ENCODE measurements around the gene FKBP1A. TPM values are rescaled to one million over a fixed set of nuclear protein-coding genes. Genes with fewer than 3 reads are reported as not detected.
"Not testable (repeated sequence)": the region's sequence is repeated elsewhere in the genome, so short reads cannot be mapped to it uniquely, and the experiment has no call there.

FKBP1A gene
- total RNA-seq, 2 experiments from 2014 or later = 247 to 273 TPM

DNA sequence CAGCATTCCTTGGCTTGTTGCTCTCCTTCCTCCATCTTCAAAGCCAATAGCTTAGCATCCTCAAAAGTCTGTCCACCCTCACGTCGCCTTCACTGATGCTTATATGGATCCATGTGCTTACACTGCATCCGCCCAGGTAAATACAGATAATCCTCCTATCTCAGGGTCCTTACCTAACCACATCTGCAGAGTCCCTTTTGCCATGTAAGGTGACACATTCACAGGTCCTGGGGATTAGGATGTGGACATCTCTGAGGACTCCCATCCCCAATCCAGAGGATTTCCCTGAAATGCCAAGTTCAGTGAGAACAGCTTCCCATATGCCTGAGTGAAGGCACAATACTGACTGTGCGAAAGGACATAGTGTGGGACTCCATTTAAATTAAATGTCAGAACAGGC is 25.4 kb downstream of the FKBP1A start:
- DNase-seq (no peak), ATAC-seq (no peak)
- Mint-ChIP-seq H3K4me3 (no peak overlapping the region), H3K4me1 (peaks cover 58% of the 10 kb centered on the region), H3K9me3 (ENCODE audit: low read depth) (no peaks in the 10 kb centered on the region), H3K27me3 (no peaks in the 10 kb centered on the region), H3K36me3 (peaks cover 66% of the 10 kb centered on the region), H3K27ac (no peak overlapping the region)
- CTCF ChIA-PET = no interaction called here

DNA sequence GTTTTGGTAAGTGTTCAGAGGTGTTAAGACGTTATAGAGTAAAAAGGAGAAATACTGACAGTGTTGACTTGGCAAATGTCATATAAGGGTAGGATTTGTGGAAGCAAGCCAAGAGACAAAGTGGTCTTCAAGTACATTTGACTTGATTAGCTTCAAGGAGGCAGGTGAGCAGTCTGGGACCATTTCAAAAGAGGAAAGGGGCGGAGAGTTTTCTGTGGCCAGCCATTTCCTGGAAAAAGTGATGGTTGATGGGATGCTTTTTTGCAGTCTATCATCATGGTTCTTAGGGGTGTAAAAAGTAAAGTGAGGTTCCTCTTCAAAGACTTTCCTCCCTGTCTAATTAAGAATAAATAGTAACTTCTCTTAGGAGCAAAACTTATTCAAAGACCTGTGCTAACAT is 28.7 kb downstream of the FKBP1A start:
- Mint-ChIP-seq H3K36me3 (peaks cover 73% of the 10 kb centered on the region), H3K27me3 (no peaks in the 10 kb centered on the region), H3K27ac (peak overlapping the region; percentile 86), H3K9me3 (ENCODE audit: low read depth) (no peaks in the 10 kb centered on the region), H3K4me3 (peak overlapping the region; percentile 29), H3K4me1 (peaks cover 62% of the 10 kb centered on the region)
- CTCF ChIA-PET = interaction anchor here (1.8 kb wide), 1 partner anchor 27 kb away, joined by 6 read pairs; no protein-coding TSS in a partner anchor
- DNase-seq = peak; percentile 77
- ATAC-seq = peak; percentile 76

GRCh38 chr20:1363522-1363921 is 29.3 kb downstream of the FKBP1A start:
- Mint-ChIP-seq H3K36me3 (peaks cover 71% of the 10 kb centered on the region), H3K4me1 (peaks cover 67% of the 10 kb centered on the region), H3K27me3 (no peaks in the 10 kb centered on the region), H3K9me3 (ENCODE audit: low read depth) (no peaks in the 10 kb centered on the region), H3K4me3 (peak overlapping the region; percentile 29), H3K27ac (peak overlapping the region; percentile 86)
- DNase-seq (no peak), ATAC-seq (peak; percentile 16)
- CTCF ChIA-PET = interaction anchor here (1.8 kb wide), 1 partner anchor 28 kb away, joined by 6 read pairs; no protein-coding TSS in a partner anchor

- H3K4me3 Mint-ChIP-seq = no peak overlapping the region
- DNase-seq (no peak), ATAC-seq (no peak)
- peaks cover 78% of the 10 kb centered on the region for H3K4me1 Mint-ChIP-seq
- CTCF ChIA-PET = interaction anchor here (1.0 to 2.0 kb wide), 6 partner anchors 15 to 106 kb away, joined by 3 to 6 read pairs (median 3); no protein-coding TSS in a partner anchor
- H3K9me3 Mint-ChIP-seq (ENCODE audit: low read depth) = no peaks in the 10 kb centered on the region
- no peaks in the 10 kb centered on the region for H3K27me3 Mint-ChIP-seq
- peaks cover 68% of the 10 kb centered on the region for H3K36me3 Mint-ChIP-seq
- H3K27ac Mint-ChIP-seq = peak overlapping the region; percentile 86
Observed at GRCh38 chr20:1362484-1362883, 30.4 kb downstream of the FKBP1A start.

- Mint-ChIP-seq H3K36me3 (peaks cover 68% of the 10 kb centered on the region), H3K27me3 (no peaks in the 10 kb centered on the region), H3K4me3 (no peak overlapping the region), H3K27ac (peak overlapping the region; percentile 60), H3K9me3 (ENCODE audit: low read depth) (no peaks in the 10 kb centered on the region), H3K4me1 (peaks cover 81% of the 10 kb centered on the region)
- DNase-seq (no peak), ATAC-seq (no peak)
- CTCF ChIA-PET = interaction anchor here (0.8 kb wide), 1 partner anchor 32 kb away, joined by 4 read pairs; no protein-coding TSS in a partner anchor
Observed at GRCh38 chr20:1360094-1360846, 32.6 kb downstream of the FKBP1A start.

DNA sequence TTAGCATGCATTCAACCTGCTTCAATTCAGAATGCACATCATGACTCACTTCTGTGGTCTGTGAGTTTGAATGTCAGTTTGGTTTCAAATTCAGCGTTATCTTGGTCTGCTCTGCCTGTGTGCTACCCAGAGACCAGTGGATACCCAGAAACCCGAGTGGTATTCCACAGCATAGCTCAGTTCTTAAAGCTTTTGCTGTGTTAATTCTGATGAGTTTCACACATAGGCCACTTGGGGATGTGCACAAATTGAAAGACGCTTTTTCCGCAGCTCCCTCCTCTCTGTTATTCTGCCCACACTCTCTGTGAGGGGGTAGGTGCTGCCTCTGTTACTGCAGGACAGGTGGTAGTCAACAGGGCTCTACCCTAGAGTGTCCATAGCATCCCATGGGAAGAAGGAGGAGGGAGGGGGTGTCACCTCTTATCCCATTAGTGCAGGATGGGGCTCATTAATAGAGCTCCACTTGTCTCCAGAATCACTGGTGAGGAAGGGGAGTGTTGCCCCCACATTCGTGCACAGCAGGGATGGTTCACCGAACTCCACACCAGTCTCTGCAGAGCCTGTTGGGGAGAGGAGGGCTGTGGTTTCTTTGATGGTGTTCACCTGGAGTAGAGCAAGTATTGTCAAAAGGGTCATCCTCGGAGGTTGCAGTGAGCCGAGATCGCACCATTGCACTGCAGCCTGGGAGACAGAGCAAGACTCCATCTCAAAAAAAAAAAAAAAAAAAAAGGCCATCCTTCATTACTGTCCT is 34.8 kb downstream of the FKBP1A start:
- peaks cover 8% of the 10 kb centered on the region for H3K9me3 Mint-ChIP-seq (ENCODE audit: low read depth)

DNA sequence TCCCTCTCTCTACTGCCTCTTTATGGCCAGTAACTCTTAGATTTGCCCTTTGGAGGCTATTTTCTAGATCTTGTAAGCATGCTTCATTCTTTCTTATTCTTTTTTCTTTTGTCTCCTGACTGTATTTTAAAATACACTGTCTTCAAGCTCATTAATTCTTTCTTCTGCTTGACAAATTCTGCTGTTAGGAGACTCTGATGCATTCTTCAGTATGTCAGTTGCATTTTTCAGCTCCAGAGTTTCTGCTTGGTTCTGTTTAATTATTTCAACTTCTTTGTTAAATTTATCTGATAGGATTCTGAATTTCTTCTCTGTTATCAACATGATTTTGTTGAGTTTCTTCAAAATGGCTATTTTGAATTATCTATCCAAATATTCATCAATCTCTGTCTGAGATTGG is 38.9 kb downstream of the FKBP1A start:
- Mint-ChIP-seq H3K4me3 (no peak overlapping the region), H3K36me3 (peaks cover 74% of the 10 kb centered on the region), H3K4me1 (peaks cover 28% of the 10 kb centered on the region), H3K9me3 (ENCODE audit: low read depth) (peaks cover 15% of the 10 kb centered on the region), H3K27ac (no peak overlapping the region), H3K27me3 (no peaks in the 10 kb centered on the region)
- ATAC-seq (no peak), DNase-seq (no peak)
- CTCF ChIA-PET = no interaction called here

More for the DNA sequence above, 34.8 kb downstream of the FKBP1A start:
- no peaks in the 10 kb centered on the region for H3K27me3 Mint-ChIP-seq
- peak; percentile 96 for ATAC-seq
- H3K4me3 Mint-ChIP-seq = peak overlapping the region; percentile 61
- H3K27ac Mint-ChIP-seq = peak overlapping the region; percentile 96
- peaks cover 63% of the 10 kb centered on the region for H3K4me1 Mint-ChIP-seq
- CTCF ChIA-PET = interaction anchor here (0.6 to 1.5 kb wide), 17 partner anchors 9 to 145 kb away, joined by 3 to 9 read pairs (median 4); partner anchors contain the start of gene SDCBP2
- H3K36me3 Mint-ChIP-seq = peaks cover 73% of the 10 kb centered on the region
- DNase-seq = peak; percentile 85

- CTCF ChIA-PET = interaction anchor here (0.9 to 1.3 kb wide), 3 partner anchors 10 to 20 kb away, joined by 3 to 4 read pairs (median 3); no protein-coding TSS in a partner anchor
- Mint-ChIP-seq H3K27ac (peak overlapping the region; percentile 62), H3K27me3 (no peaks in the 10 kb centered on the region), H3K4me1 (peaks cover 33% of the 10 kb centered on the region), H3K9me3 (ENCODE audit: low read depth) (peaks cover 10% of the 10 kb centered on the region), H3K4me3 (peak overlapping the region; percentile 29), H3K36me3 (peaks cover 41% of the 10 kb centered on the region)
- no peak for DNase-seq
- peak; percentile 36 for ATAC-seq
Observed at GRCh38 chr20:1346315-1346969, 46.4 kb downstream of the FKBP1A start.

DNA sequence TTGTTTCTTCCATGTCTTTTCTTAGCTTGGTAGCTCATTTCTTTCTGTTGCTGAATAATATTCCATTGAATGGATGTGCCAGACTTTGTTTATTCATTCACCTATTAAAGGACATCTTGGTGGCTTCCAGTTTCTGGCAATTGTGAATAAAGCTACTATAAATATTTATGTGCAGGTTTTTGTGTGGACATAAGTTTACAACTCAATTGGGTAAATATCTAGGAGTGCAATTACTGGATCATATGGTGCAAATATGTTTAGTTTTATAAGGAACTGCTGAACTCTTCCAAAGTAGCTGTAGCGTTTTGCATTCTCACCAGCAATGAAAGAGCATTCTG is 47.1 kb downstream of the FKBP1A start:
- CTCF ChIA-PET = interaction anchor here (0.9 to 3.0 kb wide), 4 partner anchors 9 to 20 kb away, joined by 3 to 9 read pairs (median 4); no protein-coding TSS in a partner anchor
- Mint-ChIP-seq H3K4me3 (no peak overlapping the region), H3K27me3 (no peaks in the 10 kb centered on the region), H3K27ac (peak overlapping the region; percentile 37), H3K4me1 (peaks cover 33% of the 10 kb centered on the region), H3K36me3 (peaks cover 35% of the 10 kb centered on the region), H3K9me3 (ENCODE audit: low read depth) (peaks cover 10% of the 10 kb centered on the region)
- no peak for ATAC-seq
- DNase-seq = no peak

- Mint-ChIP-seq H3K27ac (peak overlapping the region; percentile 50), H3K4me1 (peaks cover 33% of the 10 kb centered on the region), H3K4me3 (no peak overlapping the region), H3K9me3 (ENCODE audit: low read depth) (peaks cover 6% of the 10 kb centered on the region), H3K27me3 (no peaks in the 10 kb centered on the region), H3K36me3 (peaks cover 31% of the 10 kb centered on the region)
- ATAC-seq = peak; percentile 49
- DNase-seq = peak; percentile 41
- CTCF ChIA-PET = interaction anchor here (0.9 to 3.0 kb wide), 4 partner anchors 9 to 19 kb away, joined by 3 to 9 read pairs (median 4); no protein-coding TSS in a partner anchor
Observed at GRCh38 chr20:1345030-1345755, 47.7 kb downstream of the FKBP1A start.

DNA sequence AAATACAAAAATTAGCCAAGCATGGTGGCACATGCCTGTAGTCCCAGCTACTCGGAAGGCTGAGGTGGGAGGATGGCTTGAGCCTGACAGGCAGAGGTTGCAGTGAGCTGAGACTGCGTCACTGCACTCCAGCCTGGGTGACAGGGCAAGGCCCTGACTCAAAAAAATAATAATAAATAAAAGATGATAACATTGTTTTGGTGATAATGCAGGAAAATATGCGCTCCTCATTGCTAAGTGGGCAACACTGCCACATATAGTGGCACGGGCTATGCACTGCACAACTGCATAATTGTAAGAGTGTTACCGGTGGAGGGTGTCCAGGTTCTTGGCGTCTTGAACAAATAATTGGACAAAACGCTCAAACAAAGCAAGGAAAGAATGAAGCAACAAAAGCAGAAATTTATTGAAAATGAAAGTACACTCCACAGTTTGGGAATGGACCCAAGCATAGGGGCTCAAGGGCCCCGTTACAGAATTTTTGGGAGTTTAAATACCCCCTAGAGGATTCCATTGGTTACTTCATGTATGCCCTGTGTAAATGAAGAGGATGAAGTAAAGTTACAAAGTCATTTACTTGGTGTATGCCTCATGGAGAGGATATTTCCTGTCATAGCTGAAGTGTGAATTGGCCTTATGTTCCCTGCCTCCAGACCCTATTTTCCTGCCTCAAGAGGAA is 49.3 kb downstream of the FKBP1A start:
- not testable (repeated sequence) for H3K9me3 Mint-ChIP-seq (ENCODE audit: low read depth); H3K27me3 Mint-ChIP-seq; DNase-seq; H3K4me3 Mint-ChIP-seq; ATAC-seq
- Mint-ChIP-seq H3K4me1 (peaks cover 33% of the 10 kb centered on the region), H3K36me3 (peaks cover 22% of the 10 kb centered on the region), H3K27ac (peak overlapping the region; percentile 22)
- CTCF ChIA-PET = interaction anchor here (1.1 to 3.0 kb wide), 2 partner anchors 11 to 14 kb away, joined by 3 to 9 read pairs; no protein-coding TSS in a partner anchor
